Endothelial cell of umbilical vein (primary cell): ENCODE data around the gene OR4N5. TPM values are rescaled to one million over a fixed set of nuclear protein-coding genes. Genes with fewer than 3 reads are reported as not detected.

ENCODE experiments used
- BruUV-seq: library from RNA; stranded (reverse); fragments of 400-500 nt; replicated peaks from 2 replicates; lab custom pipeline; 2021; lab: Mats Ljungman, UMichigan
- CTCF ChIA-PET: fragments of 300-600, 350-600 bp; sonication (Branson Sonifier 250); formaldehyde crosslinking; loops from one replicate; lab custom pipeline; 2021; ENCODE audit warnings: antibody characterized with exemption, inconsistent platforms; lab: Charles Lee
- POLR2A ChIA-PET: fragments of 300-600, 350-600 bp; sonication (Branson Sonifier 250); formaldehyde crosslinking; loops from one replicate; lab custom pipeline; 2021; ENCODE audit warnings: antibody characterized with exemption, inconsistent platforms; lab: Charles Lee
- DNase-seq: peaks from one replicate; pipeline ENCODE4 v3.0.0-alpha.2; 2011; ENCODE audit warnings: low read depth, low spot score
- FAIRE-seq: peaks from 2 replicates; lab custom pipeline; 2011; peaks lifted over from hg19 to GRCh38; lab: Jason Lieb, UNC
- H2AFZ ChIP-seq: 2 replicates; pipeline ENCODE4 v1.6.0; 2012; ENCODE audit warnings: low read depth, low read length, control low read depth, inconsistent platforms
- H3K27ac ChIP-seq: 2 replicates; pipeline ENCODE4 v1.5.1; 2011; ENCODE audit warnings: low read depth, mild to moderate bottlenecking, control low read depth, low read length, moderate library complexity; ENCODE audit not compliant: insufficient read depth
- H3K27me3 ChIP-seq, 2 experiments: 2 replicates each; pipeline versions ENCODE4 v1.6.0 to v1.6.1; 2011; ENCODE audit warnings: low read length in 2 of 2, mixed read lengths in 1 of 2; ENCODE audit not compliant: control insufficient read depth in 2 of 2, insufficient read depth in 2 of 2
- H3K36me3 ChIP-seq, 2 experiments: 2 replicates in 1 of 2; 3 replicates in 1 of 2; pipeline ENCODE4 v1.5.1; 2011; ENCODE audit warnings: low read length in 2 of 2, mild to moderate bottlenecking in 1 of 2, moderate library complexity in 1 of 2; ENCODE audit not compliant: control insufficient read depth in 2 of 2, insufficient read depth in 2 of 2; ENCODE audit errors: extremely low read depth in 1 of 2
- H3K4me1 ChIP-seq: 3 replicates; pipeline ENCODE4 v1.5.1; 2011; ENCODE audit warnings: mild to moderate bottlenecking, low read length; ENCODE audit not compliant: control insufficient read depth, insufficient read depth; ENCODE audit errors: extremely low read depth
- H3K4me2 ChIP-seq: 2 replicates; pipeline ENCODE4 v1.6.1; 2011; ENCODE audit warnings: low read length, control low read depth, mixed read lengths; ENCODE audit not compliant: insufficient read depth
- H3K4me3 ChIP-seq, 3 experiments: fragments of 200-600 bp in 1 of 3; sonication (generic), shearing (Covaris generic) in 1 of 3; replicated peaks in 1 of 3; 2 replicates each; pipeline ENCODE4 v1.5.1; 2011 to 2016; ENCODE audit warnings: control low read depth in 3 of 3, low read length in 3 of 3, mild to moderate bottlenecking in 2 of 3, inconsistent platforms in 1 of 3, low read depth in 1 of 3, moderate library complexity in 1 of 3; ENCODE audit not compliant: insufficient read depth in 1 of 3
- H3K79me2 ChIP-seq: 2 replicates; pipeline ENCODE4 v1.6.0; 2012; ENCODE audit warnings: low read length, inconsistent platforms; ENCODE audit not compliant: control insufficient read depth, insufficient read depth
- H3K9ac ChIP-seq: replicated peaks from 2 replicates; pipeline ENCODE3; 2011; ENCODE audit warnings: low read length, control low read depth; ENCODE audit not compliant: insufficient read depth; ENCODE audit errors: extremely low read depth
- H3K9me1 ChIP-seq: replicated peaks from 3 replicates; pipeline ENCODE4 v1.6.0; 2011; ENCODE audit warnings: mild to moderate bottlenecking, low read length; ENCODE audit not compliant: control insufficient read depth, insufficient read depth; ENCODE audit errors: extremely low read depth
- H3K9me3 ChIP-seq: replicated peaks from 2 replicates; pipeline ENCODE4 v1.5.1; 2012; ENCODE audit warnings: low read length, inconsistent platforms; ENCODE audit not compliant: control insufficient read depth, insufficient read depth
- H4K20me1 ChIP-seq: replicated peaks from 2 replicates; pipeline ENCODE3; 2011; ENCODE audit warnings: mild to moderate bottlenecking, low read length; ENCODE audit not compliant: control insufficient read depth, insufficient read depth; ENCODE audit errors: extremely low read depth
- EZH2 ChIP-seq: IDR thresholded peaks from 2 replicates; pipeline ENCODE4 v1.6.1; 2012; ENCODE audit warnings: borderline replicate concordance, low read depth, mild to moderate bottlenecking, moderate library complexity, low read length, inconsistent platforms; ENCODE audit not compliant: severe bottlenecking
- FOS ChIP-seq: IDR thresholded peaks from 2 replicates; pipeline ENCODE4 v1.6.1; 2011; ENCODE audit warnings: mild to moderate bottlenecking, low read length, moderate library complexity, borderline replicate concordance; ENCODE audit not compliant: insufficient read depth
- GATA2 ChIP-seq: IDR thresholded peaks from 2 replicates; pipeline ENCODE4 v1.7.0; 2011; ENCODE audit warnings: low read depth, mild to moderate bottlenecking, moderate library complexity, mixed read lengths, low read length; ENCODE audit not compliant: insufficient read length, insufficient read depth
- JUN ChIP-seq: IDR thresholded peaks from 2 replicates; pipeline ENCODE4 v1.6.1; 2011; ENCODE audit warnings: borderline replicate concordance, low read depth; ENCODE audit not compliant: insufficient read length, insufficient read depth
- MYC ChIP-seq: IDR thresholded peaks from one replicate; pipeline ENCODE4 v1.6.1; 2011; ENCODE audit warnings: mild to moderate bottlenecking, low read depth, low read length
- POLR2A ChIP-seq: IDR thresholded peaks from 2 replicates; pipeline ENCODE4 v1.6.1; 2012; ENCODE audit warnings: low read depth, mild to moderate bottlenecking, control low read depth, low read length
- POLR2AphosphoS5 ChIP-seq: IDR thresholded peaks from 2 replicates; pipeline ENCODE4 v1.6.1; 2012; ENCODE audit warnings: low read depth, mild to moderate bottlenecking, control low read depth, low read length, moderate library complexity; ENCODE audit not compliant: insufficient read depth
- dilution Hi-C: fragments of 300-500 bp; cut with MboI; formaldehyde crosslinking; loops from one replicate; pipeline ENCODE4 v1.15.0; 2019; ENCODE audit warnings: low sequenced_read_pairs; ENCODE audit not compliant: extremely low pct_ligation_motif_present
- intact Hi-C: fragments of 100-400 bp; cut with micrococcal nuclease; formaldehyde crosslinking; loops from one replicate; pipeline ENCODE4 v1.10.0; 2022
- polyA plus RNA-seq, 4 experiments: library from polyadenylated mRNA; depleted of rRNA in 3 of 4; stranded (reverse) in 3 of 4; unstranded in 1 of 4; fragments of >200 nt; gene quantifications; 2 replicates each; pipeline versions ENCODE4 v1.2.1 to v1.2.3, GENCODE V29; 2011 to 2012; ENCODE audit warnings: missing spikeins in 1 of 4
- total RNA-seq: library from RNA; stranded (reverse); gene quantifications from 2 replicates; pipeline ENCODE4 v1.2.3, GENCODE V29; 2021
- TF ChIP-seq, protein P1 (sequence below): IDR thresholded peaks from 2 replicates; pipeline ENCODE4 v1.6.1; 2011; ENCODE audit not compliant: insufficient read depth, insufficient read length
- TF ChIP-seq, protein P2 (sequence below), 2 donors: IDR thresholded peaks; 1 replicate in 1 of 2; 2 replicates in 1 of 2; pipeline ENCODE4 v1.5.1; 2011; ENCODE audit warnings: low read length in 2 of 2, mild to moderate bottlenecking in 2 of 2, moderate library complexity in 2 of 2, control low read depth in 1 of 2, inconsistent platforms in 1 of 2, low read depth in 1 of 2; ENCODE audit not compliant: insufficient read depth in 1 of 2; ENCODE audit errors: extremely low read depth in 1 of 2

OR4N5 gene
- total and polyA plus RNA-seq, 2 donors (not counting 3 experiments of a cell fraction or from before 2014, with no cell fraction given), result not detected

GRCh38 chr14:20190596-20190995 is 52.0 kb downstream of the OR4N5 start, which contains the start of gene OR11G2:
TSS of gene OR11G2 (plus strand) at chr14:20190896. CDS start at chr14:20197438, 6,542 bp downstream.
- Histone ChIP-seq H3K27me3 (no peaks in the 10 kb centered on the region), H3K4me2 (no peak within 1 kb of the TSS), H3K9me3 (no peaks in the 10 kb centered on the region), H2AFZ (no peak within 1 kb of the TSS), H4K20me1 (no peaks in the 10 kb centered on the region), H3K79me2 (no peaks in the 10 kb centered on the region), H3K27ac (no peak within 1 kb of the TSS), H3K9me1 (no peaks in the 10 kb centered on the region), H3K36me3 (no peaks in the 10 kb centered on the region), H3K4me1 (no peaks in the 10 kb centered on the region), H3K9ac (no peak within 1 kb of the TSS), H3K4me3 (no peak within 1 kb of the TSS)
- intact Hi-C loops, result no loop called here
- DNase-seq (no peak), FAIRE-seq (no peak)
- CTCF ChIA-PET, result no interaction called here
- dilution Hi-C loops, result no loop called here
- POLR2A ChIA-PET, result no interaction called here
- BruUV-seq, result no TSS peak
- TF ChIP-seq FOS (no peak), JUN (no peak), MYC (no peak), GATA2 (no peak), EZH2 (no peak), POLR2A (no peak), POLR2AphosphoS5 (no peak)
- TF ChIP-seq, protein P1, sequence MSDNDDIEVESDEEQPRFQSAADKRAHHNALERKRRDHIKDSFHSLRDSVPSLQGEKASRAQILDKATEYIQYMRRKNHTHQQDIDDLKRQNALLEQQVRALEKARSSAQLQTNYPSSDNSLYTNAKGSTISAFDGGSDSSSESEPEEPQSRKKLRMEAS, result no peak
- TF ChIP-seq, protein P2, sequence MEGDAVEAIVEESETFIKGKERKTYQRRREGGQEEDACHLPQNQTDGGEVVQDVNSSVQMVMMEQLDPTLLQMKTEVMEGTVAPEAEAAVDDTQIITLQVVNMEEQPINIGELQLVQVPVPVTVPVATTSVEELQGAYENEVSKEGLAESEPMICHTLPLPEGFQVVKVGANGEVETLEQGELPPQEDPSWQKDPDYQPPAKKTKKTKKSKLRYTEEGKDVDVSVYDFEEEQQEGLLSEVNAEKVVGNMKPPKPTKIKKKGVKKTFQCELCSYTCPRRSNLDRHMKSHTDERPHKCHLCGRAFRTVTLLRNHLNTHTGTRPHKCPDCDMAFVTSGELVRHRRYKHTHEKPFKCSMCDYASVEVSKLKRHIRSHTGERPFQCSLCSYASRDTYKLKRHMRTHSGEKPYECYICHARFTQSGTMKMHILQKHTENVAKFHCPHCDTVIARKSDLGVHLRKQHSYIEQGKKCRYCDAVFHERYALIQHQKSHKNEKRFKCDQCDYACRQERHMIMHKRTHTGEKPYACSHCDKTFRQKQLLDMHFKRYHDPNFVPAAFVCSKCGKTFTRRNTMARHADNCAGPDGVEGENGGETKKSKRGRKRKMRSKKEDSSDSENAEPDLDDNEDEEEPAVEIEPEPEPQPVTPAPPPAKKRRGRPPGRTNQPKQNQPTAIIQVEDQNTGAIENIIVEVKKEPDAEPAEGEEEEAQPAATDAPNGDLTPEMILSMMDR (IDR thresholded peaks at IDR 0.05; ENCODE audit: extremely low read depth in 1 of 2, insufficient read depth in 1 of 2, low read depth in 1 of 2, low read length in 2 of 2), result no peak
